SH-SY5Y (cell line): ENCODE data around the gene HSPB9.

Source experiments
- GATA2 ChIP-seq: IDR thresholded peaks from 2 replicates; pipeline ENCODE4 v1.6.1; 2011; ENCODE audit warnings: mild to moderate bottlenecking, low read depth, low read length
- GATA3 ChIP-seq: IDR thresholded peaks from 2 replicates; pipeline ENCODE4 v1.6.1; 2011; ENCODE audit warnings: low read depth, mild to moderate bottlenecking, low read length, moderate library complexity

DNA sequence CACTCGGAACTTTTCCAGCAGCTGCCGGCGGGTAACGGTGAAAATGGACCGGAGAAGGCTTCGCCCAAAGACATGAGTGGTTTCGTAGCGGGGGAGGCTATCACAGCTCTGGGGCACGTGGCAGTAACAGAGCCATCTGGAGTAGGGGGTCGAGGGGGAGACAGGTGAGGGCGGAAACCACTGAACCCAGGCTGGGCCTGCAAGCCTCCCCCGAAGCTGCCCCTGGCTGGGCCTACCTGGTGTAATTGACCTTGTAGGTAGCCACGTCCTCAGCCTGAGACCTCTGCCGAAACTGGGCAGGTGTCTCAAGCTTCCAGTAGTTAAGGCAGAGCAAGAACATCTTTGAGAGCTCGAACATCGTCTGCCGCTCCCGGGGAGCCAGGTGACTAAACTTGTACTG is 3.3 kb upstream of the HSPB9 start:
- TF ChIP-seq GATA2: no peak
- no peak for TF ChIP-seq GATA3
